M059J (cell line): Measurements from ENCODE around the gene LAMTOR1. TPM values are rescaled to one million over a fixed set of nuclear protein-coding genes. Genes with fewer than 3 reads are reported as not detected.
"Not testable (repeated sequence)": the region's sequence is repeated elsewhere in the genome, so short reads cannot be mapped to it uniquely, and the experiment has no call there.

Experiments used
- DNase-seq: peaks from one replicate; pipeline ENCODE4 v3.0.0-alpha.2; 2012; ENCODE audit warnings: low read depth
- total RNA-seq: library from RNA; depleted of rRNA; stranded (reverse); fragments of >200 nt; shearing (Covaris generic); gene quantifications from 2 replicates; pipeline ENCODE4 v1.2.3, GENCODE V29; 2014; rRNA removed

The LAMTOR1 gene
- 114 TPM in 2 replicates for total RNA-seq

- DNase-seq = peak; percentile 98
Observed at GRCh38 chr11:72102946-72103753, at the start of gene LAMTOR1. TSS of gene LAMTOR1 (minus strand) at chr11:72103297. CDS start at chr11:72103224, 73 bp downstream.

GRCh38 chr11:72150882-72151281 lies 47.8 kb upstream of the LAMTOR1 start:
- no peak for DNase-seq

DNA sequence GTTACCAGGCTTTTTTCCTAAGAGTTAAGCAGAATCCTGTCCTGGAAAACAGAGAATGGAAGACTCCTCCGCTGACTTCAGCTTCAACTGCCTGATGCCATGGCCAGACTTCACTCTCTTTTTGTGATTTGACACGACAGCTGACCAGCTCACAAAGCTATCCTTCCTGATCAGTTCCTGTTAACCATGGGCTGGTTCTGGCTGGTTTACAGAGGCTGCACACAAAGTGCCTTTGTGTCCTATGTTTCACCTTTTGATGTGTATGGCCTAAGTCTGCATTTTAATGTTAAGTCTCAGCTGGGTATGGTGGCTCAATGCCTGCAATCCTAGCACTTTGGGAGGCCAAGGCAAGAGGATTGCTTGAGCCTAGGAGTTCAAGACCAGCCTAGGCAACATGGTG lies 43.5 kb upstream of the LAMTOR1 start:
- DNase-seq = no peak

- peak; percentile 81 for DNase-seq
Observed at GRCh38 chr11:72144807-72145565, 41.9 kb upstream of the LAMTOR1 start.

DNA sequence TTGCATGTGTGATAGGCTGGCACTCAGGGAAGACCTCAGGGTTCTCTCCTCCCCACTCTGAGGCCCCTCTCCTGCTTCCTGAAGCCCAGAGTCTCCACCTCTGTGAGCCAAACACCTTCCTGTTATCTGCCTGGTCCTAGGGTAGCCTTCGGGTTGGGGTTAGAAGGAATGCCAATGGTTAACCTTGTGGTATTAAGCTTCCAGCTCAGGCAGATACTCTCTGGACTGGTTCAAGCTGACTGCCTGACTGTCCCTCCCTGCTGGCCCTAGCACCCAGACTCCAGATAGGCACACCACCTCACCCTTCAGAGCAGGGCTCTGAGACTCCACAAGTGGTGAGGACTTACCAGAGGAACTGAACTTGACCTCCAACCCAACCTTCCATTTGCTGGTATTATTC lies 39.4 kb upstream of the LAMTOR1 start:
- peak; percentile 44 for DNase-seq

DNA sequence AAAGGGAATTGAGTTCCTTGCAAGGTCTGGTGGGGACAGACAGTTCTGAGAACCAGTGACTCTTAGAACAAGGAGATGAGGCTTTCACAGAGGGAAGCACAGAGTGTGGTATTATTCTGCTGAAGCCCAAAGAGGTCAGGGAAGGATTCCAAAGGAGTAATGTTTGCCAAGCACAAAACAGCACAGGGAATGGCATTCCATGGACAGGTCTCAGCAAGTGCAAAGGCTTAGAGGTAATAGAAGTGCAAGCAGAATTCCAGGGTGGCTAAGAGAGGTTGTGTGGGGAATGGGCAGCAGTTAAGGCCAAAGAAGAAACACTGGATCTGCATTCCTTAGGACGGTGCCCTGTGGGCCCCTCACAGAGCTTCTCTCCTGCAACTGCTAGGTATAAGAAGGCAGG lies 39.0 kb upstream of the LAMTOR1 start:
- peak; percentile 61 for DNase-seq

GRCh38 chr11:72141066-72141465 lies 38.0 kb upstream of the LAMTOR1 start:
- DNase-seq = peak; percentile 98

- peak; percentile 83 for DNase-seq
Observed at GRCh38 chr11:72140661-72141060, 37.6 kb upstream of the LAMTOR1 start.

DNA sequence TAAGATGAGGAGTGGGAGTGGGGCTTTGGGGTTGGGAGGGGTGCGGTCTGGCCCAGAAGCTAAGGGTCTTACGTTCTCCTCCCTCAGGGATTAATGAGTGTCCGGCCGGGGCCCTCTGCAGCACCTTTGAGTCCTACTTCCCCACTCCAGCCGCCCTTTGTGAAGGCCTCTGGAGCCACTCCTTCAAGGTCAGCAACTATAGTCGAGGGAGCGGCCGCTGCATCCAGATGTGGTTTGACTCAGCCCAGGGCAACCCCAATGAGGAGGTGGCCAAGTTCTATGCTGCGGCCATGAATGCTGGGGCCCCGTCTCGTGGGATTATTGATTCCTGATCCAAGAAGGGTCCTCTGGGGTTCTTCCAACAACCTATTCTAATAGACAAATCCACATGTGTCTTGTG lies 36.4 kb upstream of the LAMTOR1 start:
- no peak for DNase-seq

DNA sequence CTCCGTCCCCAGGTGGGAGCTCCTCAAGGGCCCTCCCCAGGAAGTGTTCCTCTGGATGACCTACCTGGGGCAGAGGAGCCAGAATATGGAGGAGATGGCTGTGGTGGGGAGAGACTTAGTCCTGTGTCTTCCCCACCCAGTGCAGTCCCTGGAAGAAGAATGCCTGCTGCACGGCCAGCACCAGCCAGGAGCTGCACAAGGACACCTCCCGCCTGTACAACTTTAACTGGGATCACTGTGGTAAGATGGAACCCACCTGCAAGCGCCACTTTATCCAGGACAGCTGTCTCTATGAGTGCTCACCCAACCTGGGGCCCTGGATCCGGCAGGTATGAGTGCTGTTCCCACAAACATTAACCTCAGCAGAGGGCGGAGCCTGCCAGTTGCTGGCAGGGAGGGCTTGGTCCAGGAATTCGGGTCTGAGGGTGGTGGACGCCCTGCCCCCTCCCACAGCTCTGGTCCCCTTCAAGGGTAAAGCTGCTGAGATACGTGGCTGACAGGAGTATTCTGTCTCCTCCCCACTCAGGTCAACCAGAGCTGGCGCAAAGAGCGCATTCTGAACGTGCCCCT lies 35.8 kb upstream of the LAMTOR1 start:
- no peak for DNase-seq

GRCh38 chr11:72136684-72137262 lies 33.7 kb upstream of the LAMTOR1 start:
- no peak for DNase-seq

DNA sequence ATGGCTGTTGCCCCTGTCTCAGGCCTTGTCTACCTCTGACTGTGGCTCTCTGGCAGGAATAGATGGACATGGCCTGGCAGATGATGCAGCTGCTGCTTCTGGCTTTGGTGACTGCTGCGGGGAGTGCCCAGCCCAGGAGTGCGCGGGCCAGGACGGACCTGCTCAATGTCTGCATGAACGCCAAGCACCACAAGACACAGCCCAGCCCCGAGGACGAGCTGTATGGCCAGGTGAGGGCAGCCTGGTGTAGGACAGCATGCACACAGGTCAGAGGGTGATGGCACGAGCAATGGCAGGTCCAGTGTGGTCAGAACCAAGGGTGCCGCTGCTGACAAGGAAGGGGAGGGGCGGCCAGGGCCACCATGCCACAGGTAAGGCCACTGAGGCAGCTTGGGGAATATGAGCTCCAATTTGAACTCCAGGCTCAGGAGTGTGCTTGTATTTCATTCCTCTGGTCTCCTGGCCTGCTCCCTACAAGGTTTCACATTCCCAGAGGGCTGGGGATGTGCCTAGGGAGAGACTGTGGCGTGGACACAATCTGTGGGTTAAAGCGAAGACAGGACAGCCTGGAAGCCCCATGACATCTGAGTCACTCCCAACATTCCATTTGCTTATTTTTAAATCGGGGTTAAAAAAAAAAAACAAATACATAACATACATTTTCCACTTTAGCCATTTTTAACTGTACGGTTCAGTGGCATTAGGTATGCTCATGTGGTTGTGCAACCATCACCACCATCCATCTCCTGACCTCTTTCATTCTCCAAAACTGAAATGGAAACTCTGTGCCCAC lies 33.0 kb upstream of the LAMTOR1 start:
- DNase-seq = no peak

GRCh38 chr11:72135473-72135872 lies 32.4 kb upstream of the LAMTOR1 start, which contains the start of gene FOLR3:
TSS of gene FOLR3 (plus strand) at chr11:72135725. CDS start at chr11:72135953, 228 bp downstream.
- DNase-seq = not testable (repeated sequence)

DNA sequence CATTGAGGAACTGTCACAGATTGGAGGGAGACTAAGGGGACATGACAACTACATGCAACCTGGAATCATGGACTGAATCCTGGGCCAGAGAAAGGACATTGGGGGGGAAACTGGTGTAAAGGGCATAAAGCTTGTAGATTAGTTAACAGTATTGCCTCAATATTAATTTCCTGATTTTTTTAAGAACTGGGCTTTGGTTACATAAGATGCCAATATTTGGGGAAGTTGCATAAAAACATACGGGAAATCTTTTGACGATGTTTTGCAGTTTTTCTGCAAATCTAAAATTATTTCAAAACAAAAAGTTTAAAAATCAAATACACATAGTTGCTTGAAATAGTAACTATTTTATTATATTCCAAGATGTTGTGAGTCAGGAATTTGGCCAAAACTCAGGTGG lies 29.5 kb upstream of the LAMTOR1 start:
- no peak for DNase-seq

DNA sequence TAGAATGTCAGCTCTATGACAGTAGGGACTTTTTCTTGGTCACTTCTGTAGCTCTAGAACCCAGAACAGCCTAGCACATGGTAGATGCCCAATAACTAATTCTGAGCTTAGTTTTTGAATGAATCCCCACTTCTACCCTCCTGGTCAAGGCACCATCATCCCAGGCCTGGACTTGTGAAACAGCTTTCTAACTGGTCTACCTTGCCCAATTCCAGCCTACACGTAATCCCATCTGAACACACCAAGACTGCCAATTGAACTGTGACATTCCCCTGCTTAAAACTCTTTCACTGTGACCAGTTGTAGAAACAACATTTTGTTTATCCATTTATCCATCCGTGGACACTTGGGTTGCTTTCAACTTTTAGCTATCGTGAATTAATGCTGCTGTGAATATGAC lies 26.3 kb upstream of the LAMTOR1 start:
- no peak for DNase-seq

GRCh38 chr11:72127923-72128322 lies 24.8 kb upstream of the LAMTOR1 start:
- DNase-seq = no peak

GRCh38 chr11:72125956-72126355 lies 22.9 kb upstream of the LAMTOR1 start:
- DNase-seq = no peak

DNA sequence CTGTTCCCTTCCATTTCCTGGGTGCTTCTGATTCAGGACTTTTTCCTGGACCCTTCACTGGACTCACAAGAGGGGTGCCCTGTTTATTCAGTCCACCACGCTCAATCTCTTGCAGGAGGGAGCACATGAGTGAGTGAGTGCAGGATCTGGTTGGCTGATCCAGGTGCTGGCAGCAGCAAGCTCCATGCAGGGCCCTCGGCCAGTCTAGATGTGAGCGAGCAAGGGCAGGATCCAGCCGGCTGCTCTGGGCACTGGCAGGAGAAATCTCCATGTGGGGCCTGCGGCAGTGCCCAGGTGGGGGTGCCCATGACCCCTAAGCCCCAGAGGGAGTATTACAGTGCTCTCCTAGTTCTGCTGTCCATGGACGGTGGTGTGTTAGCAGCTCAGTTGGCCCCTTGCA lies 20.9 kb upstream of the LAMTOR1 start:
- DNase-seq = no peak

DNA sequence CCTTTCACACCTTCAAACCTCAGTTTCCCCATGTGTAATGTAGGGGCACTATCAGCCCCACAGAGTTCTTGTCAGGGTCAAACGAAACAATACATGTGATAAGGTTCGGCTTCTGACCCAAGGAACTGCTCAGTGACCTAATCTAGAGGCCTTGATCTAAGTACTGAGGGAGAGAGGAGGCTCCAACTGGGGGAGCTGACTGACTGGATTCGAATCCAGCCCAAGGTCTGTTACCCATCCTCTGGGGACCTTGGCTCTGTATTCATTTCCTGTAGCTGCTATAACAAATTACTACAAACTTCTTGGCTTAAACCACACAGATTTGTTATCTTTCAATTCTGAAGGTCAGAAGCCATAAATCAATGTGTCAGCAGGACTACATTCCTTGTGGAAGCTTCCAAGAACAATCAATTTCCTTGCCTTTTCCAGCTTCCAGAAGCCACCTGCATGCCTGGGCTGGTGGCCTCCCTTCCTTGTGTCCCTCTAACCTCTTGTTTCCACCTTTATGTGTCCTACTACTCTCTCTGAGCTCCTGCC lies 20.1 kb upstream of the LAMTOR1 start:
- peak; percentile 33 for DNase-seq

GRCh38 chr11:72122607-72123006 lies 19.5 kb upstream of the LAMTOR1 start:
- DNase-seq = no peak

DNA sequence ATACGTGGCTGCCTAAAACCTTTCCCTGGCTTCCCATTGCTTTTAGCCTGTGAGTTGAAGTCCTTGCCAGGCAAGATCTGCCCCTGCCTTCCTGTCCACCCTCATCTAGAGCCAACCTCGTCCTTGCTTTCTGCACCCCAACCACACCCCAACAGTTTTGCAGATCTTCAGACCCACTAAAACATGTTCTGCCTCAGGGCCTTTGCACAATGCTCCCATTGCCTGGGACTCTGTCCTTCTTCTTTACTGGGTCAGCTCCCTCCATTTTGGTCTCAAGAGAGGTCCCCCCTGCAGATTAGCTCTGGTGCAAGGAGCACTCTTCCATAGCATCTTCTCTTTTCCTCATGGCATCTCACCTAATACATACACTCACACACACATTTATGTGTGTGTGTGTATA lies 17.8 kb upstream of the LAMTOR1 start:
- DNase-seq = no peak
